IPS-20b (cell line): ENCODE results near the gene TTC32.

ENCODE experiments used
- H3K27ac ChIP-seq: one replicate; pipeline ENCODE4 v1.5.1; 2013; ENCODE audit warnings: low read length
- H3K27me3 ChIP-seq: 2 replicates; pipeline ENCODE4 v1.6.1; 2013; ENCODE audit warnings: mild to moderate bottlenecking, low read length, inconsistent platforms; ENCODE audit not compliant: insufficient read depth
- H3K36me3 ChIP-seq: 2 replicates; pipeline ENCODE4 v1.6.1; 2013; ENCODE audit warnings: low read depth, mild to moderate bottlenecking, inconsistent platforms, low read length, moderate library complexity; ENCODE audit not compliant: insufficient read depth
- H3K4me1 ChIP-seq: 2 replicates; pipeline ENCODE4 v1.6.1; 2013; ENCODE audit warnings: mild to moderate bottlenecking, control low read depth, inconsistent platforms, low read length, moderate library complexity; ENCODE audit not compliant: insufficient read depth
- H3K4me3 ChIP-seq: 2 replicates; pipeline ENCODE4 v1.5.1; 2013; ENCODE audit warnings: mild to moderate bottlenecking, low read length, inconsistent platforms
- H3K9ac ChIP-seq: 2 replicates; pipeline ENCODE4 v1.6.1; 2013; ENCODE audit warnings: low read depth, mild to moderate bottlenecking, inconsistent platforms, low read length, moderate library complexity
- H3K9me3 ChIP-seq: 2 replicates; pipeline ENCODE4 v1.6.1; 2013; ENCODE audit warnings: mild to moderate bottlenecking, low read depth, low read length, inconsistent platforms; ENCODE audit not compliant: insufficient read depth

TTC32 gene

DNA sequence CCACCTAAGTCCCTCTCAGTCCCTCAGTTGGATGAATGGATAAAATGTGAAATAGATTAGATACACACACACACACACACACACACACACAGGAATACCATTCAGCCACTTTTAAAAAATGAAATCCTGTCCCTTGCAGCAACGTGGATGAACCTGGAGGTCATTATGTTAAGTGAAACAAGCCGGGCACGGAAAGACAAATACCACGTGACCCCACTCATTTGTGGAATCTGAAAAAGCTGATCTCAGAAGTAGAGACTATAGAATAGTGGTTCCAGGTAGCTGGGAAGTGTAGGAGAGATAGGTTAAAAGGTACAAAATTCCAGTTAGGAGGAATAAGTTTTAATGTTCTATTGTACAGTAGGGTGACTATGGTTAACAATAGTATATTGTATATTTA, 31.0 kb downstream of the TTC32 start:
- H3K27me3 ChIP-seq: peaks cover 43% of the 10 kb centered on the region

DNA sequence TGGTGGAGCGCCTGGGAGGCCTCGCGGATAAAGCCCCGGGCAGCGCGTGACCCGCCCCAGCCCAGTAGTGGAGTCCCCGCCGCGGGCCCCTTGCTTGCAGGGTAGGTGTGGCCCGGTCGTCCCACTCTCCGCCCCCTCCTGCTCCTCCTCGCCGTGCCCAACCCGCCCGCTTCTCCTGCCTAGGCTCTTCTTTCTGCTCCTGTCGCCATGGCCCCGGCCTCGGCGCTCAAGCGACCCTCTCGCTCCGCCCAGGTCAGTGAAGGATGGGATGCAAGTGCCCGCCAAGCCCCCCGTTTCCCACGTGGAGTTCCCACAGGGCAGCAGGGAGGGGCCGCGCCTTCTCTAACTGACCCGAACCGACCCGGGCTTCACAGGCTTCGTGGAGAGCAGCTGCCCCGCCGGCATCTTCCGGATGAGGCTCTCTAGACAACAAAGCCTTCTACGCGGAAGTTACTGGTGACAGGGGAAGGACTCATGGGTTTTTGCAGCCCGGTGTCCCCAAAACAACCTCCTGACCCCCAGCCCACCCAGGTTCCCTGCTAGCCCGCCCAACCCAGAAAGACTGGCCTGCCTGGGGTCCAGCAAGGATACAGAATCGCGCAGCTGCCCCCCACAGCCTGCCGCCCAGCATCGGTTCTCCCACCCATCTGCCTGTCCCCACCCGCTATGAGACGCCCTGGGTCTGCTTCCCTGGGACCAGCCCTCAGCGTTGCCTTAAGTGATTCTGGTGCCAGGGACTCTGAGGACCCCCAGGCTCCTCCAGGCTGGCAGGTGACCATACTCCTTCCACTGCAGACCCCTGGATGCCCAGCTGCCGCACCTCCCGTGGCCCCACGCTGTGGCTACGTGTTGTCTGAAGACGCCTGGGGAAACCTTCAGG, 32.8 kb downstream of the TTC32 start:
- Histone ChIP-seq H3K9ac (no peak overlapping the region), H3K4me3 (peak overlapping the region; percentile 71; the same call in 1 of the 2 replicates)

More for the DNA sequence above, 31.0 kb downstream of the TTC32 start:
- no peak overlapping the region for H3K4me3 ChIP-seq
- no peak overlapping the region for H3K9ac ChIP-seq
- H3K9me3 ChIP-seq: no peaks in the 10 kb centered on the region
- H3K27ac ChIP-seq: no peak overlapping the region
- no peaks in the 10 kb centered on the region; the same call in 1 of the 2 replicates for H3K4me1 ChIP-seq
- H3K36me3 ChIP-seq: no peaks in the 10 kb centered on the region

DNA sequence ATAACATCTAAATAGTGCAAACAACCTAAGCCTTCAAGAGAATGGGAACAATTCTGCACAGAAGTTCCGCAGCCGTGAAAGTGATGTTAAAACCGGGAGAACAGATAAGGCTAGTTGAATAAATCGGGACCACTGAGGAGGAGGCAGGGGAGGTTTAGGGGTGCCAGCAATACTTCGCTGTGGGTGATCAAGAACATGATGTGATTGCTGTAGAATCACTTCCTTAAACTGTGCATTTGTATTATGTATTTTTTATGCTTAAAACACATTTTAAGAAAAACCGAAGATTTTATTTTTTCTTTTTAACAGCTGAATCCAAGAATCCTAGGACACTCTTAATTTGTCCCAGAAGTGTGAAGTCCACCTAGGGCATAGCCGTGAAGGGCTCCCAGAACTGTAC, 33.6 kb downstream of the TTC32 start:
- H3K9me3 ChIP-seq: no peaks in the 10 kb centered on the region
- no peaks in the 10 kb centered on the region for H3K36me3 ChIP-seq
- peak overlapping the region; percentile 71; the same call in 1 of the 2 replicates for H3K4me3 ChIP-seq
- H3K27ac ChIP-seq: no peak overlapping the region
- H3K4me1 ChIP-seq: no peaks in the 10 kb centered on the region; the same call in 1 of the 2 replicates
- H3K27me3 ChIP-seq: peaks cover 43% of the 10 kb centered on the region
- H3K9ac ChIP-seq: no peak overlapping the region

More for the DNA sequence above, 32.8 kb downstream of the TTC32 start:
- no peaks in the 10 kb centered on the region for H3K36me3 ChIP-seq
- H3K9me3 ChIP-seq: no peaks in the 10 kb centered on the region
- H3K27ac ChIP-seq: no peak overlapping the region
- H3K4me1 ChIP-seq: no peaks in the 10 kb centered on the region; the same call in 1 of the 2 replicates
- peaks cover 43% of the 10 kb centered on the region for H3K27me3 ChIP-seq

DNA sequence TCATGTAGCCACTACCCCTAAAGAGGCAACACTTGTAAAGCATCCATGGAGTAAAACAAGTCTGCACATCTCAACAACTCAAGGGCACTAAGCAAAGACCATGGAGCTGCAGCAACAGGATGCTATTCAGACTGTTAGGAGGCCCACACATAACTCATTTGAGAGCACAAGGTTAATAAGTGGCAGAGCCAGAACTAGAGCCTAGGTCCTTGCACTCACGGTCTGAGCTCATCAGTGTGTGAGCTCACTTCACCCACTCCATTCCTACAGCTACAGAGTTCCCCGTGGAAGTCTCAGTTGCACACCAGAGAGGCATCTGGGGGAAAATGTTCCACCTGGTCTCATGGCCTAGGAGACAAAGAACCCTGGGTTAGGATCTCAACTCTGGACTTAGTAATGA, 35.0 kb downstream of the TTC32 start:
- no peak overlapping the region for H3K4me3 ChIP-seq
- H3K4me1 ChIP-seq: no peaks in the 10 kb centered on the region; the same call in 1 of the 2 replicates
- no peaks in the 10 kb centered on the region for H3K36me3 ChIP-seq
- peaks cover 43% of the 10 kb centered on the region for H3K27me3 ChIP-seq
- H3K9ac ChIP-seq: no peak overlapping the region
- no peak overlapping the region for H3K27ac ChIP-seq
- H3K9me3 ChIP-seq: no peaks in the 10 kb centered on the region

DNA sequence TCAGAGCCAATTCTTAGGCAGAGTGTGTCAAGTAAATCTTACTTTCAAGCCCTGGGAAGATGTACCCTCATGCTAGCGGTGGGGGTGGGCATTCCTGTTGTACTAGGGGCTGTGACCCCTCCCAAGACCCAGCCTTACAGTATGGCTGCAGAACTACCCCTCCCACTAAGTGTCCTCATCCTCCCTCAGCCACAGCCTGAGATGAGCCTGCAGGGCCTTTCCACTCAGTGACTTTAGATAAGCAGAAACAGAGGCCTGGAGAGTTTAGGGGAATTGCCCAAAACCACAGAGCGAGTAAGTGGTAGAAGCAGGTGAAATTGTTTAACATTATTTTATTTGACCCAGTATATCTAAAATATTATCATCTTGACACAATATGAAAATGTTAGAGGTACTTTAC, 36.6 kb downstream of the TTC32 start:
- Histone ChIP-seq H3K36me3 (no peaks in the 10 kb centered on the region), H3K4me1 (no peaks in the 10 kb centered on the region; the same call in 1 of the 2 replicates), H3K4me3 (no peak overlapping the region), H3K27me3 (peaks cover 40% of the 10 kb centered on the region), H3K9me3 (no peaks in the 10 kb centered on the region), H3K9ac (no peak overlapping the region), H3K27ac (no peak overlapping the region)

DNA sequence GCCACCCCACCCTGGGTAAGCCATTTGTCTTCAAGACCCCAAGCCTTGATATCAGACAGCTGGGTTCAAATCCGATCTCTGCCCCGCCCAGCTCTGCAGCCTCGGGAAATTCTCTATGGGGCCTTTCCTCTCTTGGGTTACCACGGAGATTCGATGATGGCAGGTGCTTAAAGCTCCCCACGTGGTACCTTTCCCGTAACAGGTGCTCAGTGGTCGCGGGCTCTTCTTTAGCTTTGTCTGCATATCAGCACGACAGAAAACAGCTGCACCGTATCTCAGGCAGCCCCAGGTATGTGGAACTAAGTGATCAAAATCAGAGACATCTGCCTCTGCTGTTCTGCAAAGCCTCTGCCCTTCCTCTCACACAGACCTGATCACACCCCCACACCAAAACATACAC, 37.4 kb downstream of the TTC32 start:
- Histone ChIP-seq H3K27me3 (peaks cover 32% of the 10 kb centered on the region), H3K9me3 (no peaks in the 10 kb centered on the region), H3K36me3 (no peaks in the 10 kb centered on the region), H3K27ac (no peak overlapping the region), H3K4me1 (no peaks in the 10 kb centered on the region; the same call in 1 of the 2 replicates), H3K4me3 (no peak overlapping the region), H3K9ac (no peak overlapping the region)

DNA sequence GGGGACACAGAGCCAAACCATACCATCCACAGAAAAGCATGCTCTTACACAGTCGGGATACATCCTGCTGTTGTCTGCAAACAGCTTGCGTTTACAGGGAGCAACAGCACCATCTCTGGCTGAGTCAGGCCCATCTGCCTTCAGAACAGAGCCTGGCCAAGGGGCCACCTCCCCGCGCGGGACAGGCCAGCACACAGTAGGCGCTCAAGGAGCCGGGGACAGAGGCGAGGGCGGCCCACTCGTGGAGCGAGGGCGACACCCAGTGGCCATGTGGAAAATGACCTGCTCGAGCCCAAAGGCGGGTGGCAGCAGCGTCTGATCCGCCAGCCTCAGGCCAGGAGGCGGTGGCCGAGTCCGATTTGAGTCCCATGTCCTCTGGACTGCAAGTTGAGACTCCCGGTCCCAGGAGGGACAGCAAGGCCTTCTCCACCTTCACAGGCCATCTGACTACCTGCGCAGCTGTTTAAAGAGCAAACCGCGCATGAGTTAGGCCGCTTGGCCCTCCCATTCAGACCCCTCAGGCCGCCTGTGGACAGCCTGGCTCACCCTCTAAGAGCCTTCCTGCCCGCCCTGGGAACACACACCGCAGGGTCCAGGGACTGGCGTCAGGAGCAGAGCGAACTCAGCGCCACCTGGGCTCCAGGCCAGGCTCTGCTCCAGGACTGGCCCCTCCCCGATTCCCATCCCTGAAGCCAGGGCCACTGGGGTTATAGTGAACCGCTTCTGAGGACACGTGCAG, 38.3 kb downstream of the TTC32 start:
- H3K4me3 ChIP-seq: peak overlapping the region; percentile 61
- H3K27me3 ChIP-seq: peaks cover 23% of the 10 kb centered on the region
- no peaks in the 10 kb centered on the region for H3K4me1 ChIP-seq
- no peaks in the 10 kb centered on the region for H3K9me3 ChIP-seq
- peak overlapping the region; percentile 25; the same call in 1 of the 2 replicates for H3K9ac ChIP-seq
- no peak overlapping the region for H3K27ac ChIP-seq
- H3K36me3 ChIP-seq: no peaks in the 10 kb centered on the region

DNA sequence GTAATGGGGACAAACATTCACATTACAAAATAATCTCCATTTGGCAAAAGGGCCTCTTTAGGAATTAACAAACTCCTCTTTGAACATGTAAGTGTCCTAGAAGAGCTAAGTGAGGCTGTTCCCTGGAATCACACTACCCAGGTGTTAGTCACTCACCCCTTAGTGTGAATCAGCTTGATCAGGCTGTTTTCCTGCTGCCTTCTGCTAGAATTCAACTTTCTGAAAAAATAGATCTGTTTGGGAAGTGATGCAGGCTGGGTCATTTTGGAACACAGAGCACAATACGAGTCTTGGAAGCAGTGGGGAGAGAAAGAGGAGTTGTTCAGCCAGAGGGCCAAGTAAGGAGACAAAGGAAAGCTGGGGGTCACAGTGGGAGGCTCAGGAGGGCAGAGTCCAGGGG, 40.0 kb downstream of the TTC32 start:
- Histone ChIP-seq H3K36me3 (no peaks in the 10 kb centered on the region), H3K27me3 (peaks cover 6% of the 10 kb centered on the region), H3K9ac (no peak overlapping the region)

DNA sequence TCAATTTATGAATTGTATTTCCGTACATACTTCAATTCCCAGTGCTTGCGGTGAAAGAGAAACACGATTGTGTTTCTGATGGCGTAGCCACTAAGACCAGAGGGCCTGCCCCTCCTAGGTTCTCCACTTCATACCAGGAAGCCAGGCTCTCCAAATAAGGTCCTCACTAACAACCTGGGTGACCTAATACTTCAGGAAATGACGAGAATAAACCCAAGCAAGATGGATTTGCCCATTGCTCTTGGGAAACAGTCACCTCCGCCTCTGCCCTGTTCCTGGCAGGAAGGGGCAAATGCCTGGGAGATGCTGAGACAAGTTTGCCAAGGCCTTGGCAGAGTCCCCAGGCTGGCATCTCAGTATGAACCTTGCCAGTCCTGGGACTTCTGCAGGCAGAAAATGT, 41.8 kb downstream of the TTC32 start:
- H3K9ac ChIP-seq: no peak overlapping the region
- no peaks in the 10 kb centered on the region for H3K9me3 ChIP-seq
- no peak overlapping the region for H3K4me3 ChIP-seq
- H3K27ac ChIP-seq: no peak overlapping the region
- no peaks in the 10 kb centered on the region for H3K4me1 ChIP-seq
- no peaks in the 10 kb centered on the region; the same call in 1 of the 2 replicates for H3K27me3 ChIP-seq
- H3K36me3 ChIP-seq: no peaks in the 10 kb centered on the region

More for the DNA sequence above, 40.0 kb downstream of the TTC32 start:
- no peak overlapping the region for H3K27ac ChIP-seq
- no peaks in the 10 kb centered on the region for H3K4me1 ChIP-seq
- H3K4me3 ChIP-seq: no peak overlapping the region
- H3K9me3 ChIP-seq: no peaks in the 10 kb centered on the region

DNA sequence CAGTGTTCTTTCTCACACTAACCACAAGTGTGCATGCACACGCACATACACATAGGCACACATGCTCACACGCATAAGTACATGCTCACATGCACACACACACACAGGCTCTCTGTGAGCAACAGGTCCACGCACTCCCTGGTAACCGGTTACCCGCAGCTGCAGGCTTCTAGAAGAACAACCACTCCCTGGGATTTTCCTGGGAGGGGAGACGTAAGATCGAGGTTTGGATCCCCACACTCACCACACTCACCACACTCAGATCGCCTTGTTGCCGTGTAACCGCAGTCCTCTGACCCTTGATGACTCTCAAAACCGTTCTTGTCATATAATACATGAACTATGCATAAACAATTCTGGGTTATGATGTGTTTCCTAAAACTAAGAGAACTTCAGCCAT, 42.2 kb downstream of the TTC32 start:
- H3K27me3 ChIP-seq: no peaks in the 10 kb centered on the region; the same call in 1 of the 2 replicates
- no peak overlapping the region for H3K9ac ChIP-seq
- H3K4me3 ChIP-seq: no peak overlapping the region
- H3K36me3 ChIP-seq: no peaks in the 10 kb centered on the region
- no peak overlapping the region for H3K27ac ChIP-seq
- no peaks in the 10 kb centered on the region for H3K9me3 ChIP-seq
- no peaks in the 10 kb centered on the region for H3K4me1 ChIP-seq

DNA sequence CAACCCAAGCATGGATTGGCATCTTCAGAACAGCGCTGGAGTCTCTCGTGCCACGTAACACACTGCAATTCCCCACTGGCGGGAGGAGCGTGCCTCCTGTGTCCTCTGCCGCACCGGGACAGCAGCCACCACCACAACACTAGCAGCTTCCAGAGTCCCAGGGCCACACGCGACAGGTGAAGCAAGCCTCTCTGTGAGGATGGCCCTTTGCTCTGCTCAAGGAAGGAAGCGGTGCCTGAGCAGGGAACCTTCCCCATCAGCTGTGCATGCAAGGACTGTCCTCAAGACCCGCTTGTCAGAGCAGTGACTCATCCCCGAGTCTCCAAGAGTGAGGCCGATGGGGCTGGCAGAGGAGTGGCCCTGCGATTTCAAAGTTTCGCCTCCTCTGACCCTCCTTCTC, 44.0 kb downstream of the TTC32 start:
- no peaks in the 10 kb centered on the region; the same call in 1 of the 2 replicates for H3K27me3 ChIP-seq
- H3K4me3 ChIP-seq: no peak overlapping the region
- no peaks in the 10 kb centered on the region for H3K4me1 ChIP-seq

More for the DNA sequence above, 44.0 kb downstream of the TTC32 start:
- no peaks in the 10 kb centered on the region for H3K9me3 ChIP-seq
- H3K27ac ChIP-seq: no peak overlapping the region
- no peaks in the 10 kb centered on the region for H3K36me3 ChIP-seq
- no peak overlapping the region for H3K9ac ChIP-seq
